ENCODE results near the gene ENTREP3.

ENTREP3 gene

GRCh38 chr1:155207806-155208540 lies 47.3 kb downstream of the ENTREP3 start, which contains the start of gene THBS3:
THBS3 (minus strand) TSS chr1:155207897; CDS start chr1:155207876, 21 bp downstream.
- TF ChIP-seq EZH2phosphoT487 (IDR thresholded peaks at IDR 0.05; ENCODE audit: low read depth) (no peak), CTCF (IDR thresholded peaks at IDR 0.05; ENCODE audit: low read depth, low read length) (no peak)
- Histone ChIP-seq H3K4me1 (ENCODE audit: low read length) (peaks cover 23% of the 10 kb centered on the region), H3K27ac (ENCODE audit: low read length) (peak within 1 kb of the TSS; percentile 79), H4K20me1 (ENCODE audit: insufficient read depth, low read length) (no peaks in the 10 kb centered on the region), H3K79me2 (ENCODE audit: low read length) (peaks cover 6% of the 10 kb centered on the region), H2AFZ (ENCODE audit: low read depth, low read length) (peak within 1 kb of the TSS; percentile 44), H3K4me3 (ENCODE audit: low read length) (peak within 1 kb of the TSS; percentile 88), H3K9me3 (ENCODE audit: insufficient read depth, low read length) (no peaks in the 10 kb centered on the region), H3K36me3 (replicated peaks; ENCODE audit: low read depth, low read length) (no peaks in the 10 kb centered on the region), H3K27me3 (ENCODE audit: low read depth, low read length) (no peaks in the 10 kb centered on the region), H3K9ac (ENCODE audit: low read length) (peak within 1 kb of the TSS; percentile 91), H3K4me2 (ENCODE audit: low read length) (peak within 1 kb of the TSS; percentile 98)

GRCh38 chr1:155206891-155207805 lies 48.1 kb downstream of the ENTREP3 start:
- Histone ChIP-seq H3K9ac (ENCODE audit: low read length) (peak overlapping the region; percentile 91), H3K4me1 (ENCODE audit: low read length) (peaks cover 23% of the 10 kb centered on the region), H3K4me2 (ENCODE audit: low read length) (peak overlapping the region; percentile 98), H3K79me2 (ENCODE audit: low read length) (peaks cover 6% of the 10 kb centered on the region), H2AFZ (ENCODE audit: low read depth, low read length) (no peak overlapping the region), H3K36me3 (replicated peaks; ENCODE audit: low read depth, low read length) (no peaks in the 10 kb centered on the region), H3K4me3 (ENCODE audit: low read length) (peak overlapping the region; percentile 88), H4K20me1 (ENCODE audit: insufficient read depth, low read length) (no peaks in the 10 kb centered on the region), H3K27ac (ENCODE audit: low read length) (no peak overlapping the region), H3K27me3 (ENCODE audit: low read depth, low read length) (no peaks in the 10 kb centered on the region), H3K9me3 (ENCODE audit: insufficient read depth, low read length) (no peaks in the 10 kb centered on the region)
- TF ChIP-seq CTCF (IDR thresholded peaks at IDR 0.05; ENCODE audit: low read depth, low read length) (peak; percentile 96), EZH2phosphoT487 (IDR thresholded peaks at IDR 0.05; ENCODE audit: low read depth) (no peak)

- Histone ChIP-seq H3K27ac (ENCODE audit: low read length) (no peak overlapping the region), H3K79me2 (ENCODE audit: low read length) (peaks cover 6% of the 10 kb centered on the region), H3K4me1 (ENCODE audit: low read length) (peaks cover 23% of the 10 kb centered on the region), H3K4me3 (ENCODE audit: low read length) (no peak overlapping the region), H3K9me3 (ENCODE audit: insufficient read depth, low read length) (no peaks in the 10 kb centered on the region), H4K20me1 (ENCODE audit: insufficient read depth, low read length) (no peaks in the 10 kb centered on the region), H3K27me3 (ENCODE audit: low read depth, low read length) (no peaks in the 10 kb centered on the region), H3K36me3 (replicated peaks; ENCODE audit: low read depth, low read length) (no peaks in the 10 kb centered on the region), H3K9ac (ENCODE audit: low read length) (no peak overlapping the region), H2AFZ (ENCODE audit: low read depth, low read length) (no peak overlapping the region), H3K4me2 (ENCODE audit: low read length) (no peak overlapping the region)
- TF ChIP-seq CTCF (IDR thresholded peaks at IDR 0.05; ENCODE audit: low read depth, low read length) (no peak), EZH2phosphoT487 (IDR thresholded peaks at IDR 0.05; ENCODE audit: low read depth) (no peak)
Observed at GRCh38 chr1:155205969-155206593, 49.2 kb downstream of the ENTREP3 start.
